Smooth muscle cell (in vitro differentiated cells): ENCODE measurements around the gene RBSN. TPM values are rescaled to one million over a fixed set of nuclear protein-coding genes. Genes with fewer than 3 reads are reported as not detected.

Source experiments
- DNase-seq: peaks from one replicate; lab custom pipeline; 2025; ENCODE audit not compliant: unreplicated experiment; lab: John Stamatoyannopoulos, UW
- H2AFZ ChIP-seq: fragments of 200-600 bp; sonication (generic); 2 replicates; pipeline ENCODE4 v1.6.0; 2016; ENCODE audit warnings: antibody characterized with exemption, low read depth, mild to moderate bottlenecking
- H3F3A ChIP-seq: fragments of 200-600 bp; sonication (generic); 2 replicates; pipeline ENCODE4 v1.6.0; 2017; ENCODE audit warnings: antibody characterized with exemption, low read depth
- H3K27ac ChIP-seq: fragments of 200-600 bp; sonication (generic); 2 replicates; pipeline ENCODE4 v1.5.1; 2016; ENCODE audit warnings: low read depth, mild to moderate bottlenecking
- H3K27me3 ChIP-seq: fragments of 200-600 bp; sonication (generic); 2 replicates; pipeline ENCODE4 v1.6.1; 2016; ENCODE audit warnings: low read depth, mild to moderate bottlenecking
- H3K36me3 ChIP-seq: fragments of 200-600 bp; sonication (generic); 2 replicates; pipeline ENCODE4 v1.5.1; 2016; ENCODE audit warnings: low read depth
- H3K4me1 ChIP-seq: fragments of 200-600 bp; sonication (generic); 2 replicates; pipeline ENCODE4 v1.5.1; 2016; ENCODE audit warnings: low read depth
- H3K4me2 ChIP-seq: fragments of 200-600 bp; sonication (generic); 2 replicates; pipeline ENCODE4 v1.6.0; 2016; ENCODE audit warnings: mild to moderate bottlenecking
- H3K4me3 ChIP-seq: fragments of 200-600 bp; sonication (generic); 2 replicates; pipeline ENCODE4 v1.5.1; 2016; ENCODE audit warnings: mild to moderate bottlenecking
- H3K79me2 ChIP-seq: fragments of 200-600 bp; sonication (generic); 2 replicates; pipeline ENCODE4 v1.6.0; 2016; ENCODE audit warnings: low read depth, mild to moderate bottlenecking
- H3K9ac ChIP-seq: fragments of 200-600 bp; sonication (generic); 2 replicates; pipeline ENCODE4 v1.6.0; 2016; ENCODE audit warnings: low read depth
- H3K9me3 ChIP-seq: fragments of 200-600 bp; sonication (generic); replicated peaks from 2 replicates; pipeline ENCODE4 v1.5.1; 2016; ENCODE audit warnings: low read depth
- H4K20me1 ChIP-seq: fragments of 200-600 bp; sonication (generic); 2 replicates; pipeline ENCODE4 v1.6.0; 2016; ENCODE audit warnings: low read depth
- WGBS: methylation state at CpG from one replicate; pipeline ENCODE4 v1.1.7; 2016; ENCODE audit warnings: low lambda C conversion rate; 5-methylcytosine and 5-hydroxymethylcytosine counted together
- polyA plus RNA-seq: library from polyadenylated mRNA; unstranded; fragments of >200 nt; fragmentation: Nextera tagmentation; extraction: Ambion mirVana; gene quantifications from 2 replicates; pipeline ENCODE4 v1.2.1, GENCODE V29; 2016
- total RNA-seq: library from RNA; depleted of rRNA; stranded (reverse); fragments of >200 nt; gene quantifications from 2 replicates; pipeline ENCODE4 v1.2.3, GENCODE V29; 2014
- TF ChIP-seq, protein P1 (sequence below): fragments of 200-600 bp; sonication (generic); IDR thresholded peaks from 2 replicates; pipeline ENCODE4 v1.5.1; 2017; ENCODE audit warnings: borderline replicate concordance, mild to moderate bottlenecking, antibody characterized with exemption; ENCODE audit not compliant: insufficient read depth, poor library complexity, severe bottlenecking

Gene RBSN
- total and polyA plus RNA-seq, 2 experiments from 2014 or later = 18.6 to 19.2 TPM

DNA sequence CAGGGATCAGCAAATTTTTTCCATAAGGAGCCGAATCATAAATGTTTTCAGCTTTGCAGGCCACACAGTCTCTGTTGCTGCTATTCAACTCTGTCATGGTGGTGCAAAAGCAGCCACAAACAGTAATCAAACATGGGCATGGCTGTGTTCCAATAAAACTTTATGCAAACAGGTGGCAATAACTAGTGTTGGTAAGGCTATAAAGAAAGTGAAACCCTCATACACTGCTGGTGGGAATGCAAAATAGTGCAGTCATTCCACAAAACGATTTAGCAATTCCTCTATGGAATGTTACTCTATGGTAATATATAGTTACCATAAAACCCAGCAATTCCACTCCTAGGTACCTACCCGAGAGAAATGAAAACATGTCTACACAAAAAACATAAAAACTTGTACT is 19.9 kb downstream of the RBSN start:
- H2AFZ ChIP-seq = no peak overlapping the region
- H3K9ac ChIP-seq = no peak overlapping the region
- H3K4me2 ChIP-seq = no peak overlapping the region
- no peaks in the 10 kb centered on the region for H3F3A ChIP-seq
- no peaks in the 10 kb centered on the region for H3K4me1 ChIP-seq
- H3K27ac ChIP-seq = no peak overlapping the region
- H3K36me3 ChIP-seq = peaks cover 22% of the 10 kb centered on the region
- no peak for DNase-seq
- 74% methylated on average over 3 of the region's 3 CpGs for WGBS
- H3K9me3 ChIP-seq = no peaks in the 10 kb centered on the region
- no peaks in the 10 kb centered on the region for H3K27me3 ChIP-seq
- no peaks in the 10 kb centered on the region for H4K20me1 ChIP-seq
- H3K79me2 ChIP-seq = no peaks in the 10 kb centered on the region
- H3K4me3 ChIP-seq = no peak overlapping the region
- TF ChIP-seq, protein P1, sequence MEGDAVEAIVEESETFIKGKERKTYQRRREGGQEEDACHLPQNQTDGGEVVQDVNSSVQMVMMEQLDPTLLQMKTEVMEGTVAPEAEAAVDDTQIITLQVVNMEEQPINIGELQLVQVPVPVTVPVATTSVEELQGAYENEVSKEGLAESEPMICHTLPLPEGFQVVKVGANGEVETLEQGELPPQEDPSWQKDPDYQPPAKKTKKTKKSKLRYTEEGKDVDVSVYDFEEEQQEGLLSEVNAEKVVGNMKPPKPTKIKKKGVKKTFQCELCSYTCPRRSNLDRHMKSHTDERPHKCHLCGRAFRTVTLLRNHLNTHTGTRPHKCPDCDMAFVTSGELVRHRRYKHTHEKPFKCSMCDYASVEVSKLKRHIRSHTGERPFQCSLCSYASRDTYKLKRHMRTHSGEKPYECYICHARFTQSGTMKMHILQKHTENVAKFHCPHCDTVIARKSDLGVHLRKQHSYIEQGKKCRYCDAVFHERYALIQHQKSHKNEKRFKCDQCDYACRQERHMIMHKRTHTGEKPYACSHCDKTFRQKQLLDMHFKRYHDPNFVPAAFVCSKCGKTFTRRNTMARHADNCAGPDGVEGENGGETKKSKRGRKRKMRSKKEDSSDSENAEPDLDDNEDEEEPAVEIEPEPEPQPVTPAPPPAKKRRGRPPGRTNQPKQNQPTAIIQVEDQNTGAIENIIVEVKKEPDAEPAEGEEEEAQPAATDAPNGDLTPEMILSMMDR = no peak

GRCh38 chr3:15074500-15074899 is 24.4 kb downstream of the RBSN start:
- Histone ChIP-seq H2AFZ (no peak overlapping the region), H3K36me3 (peaks cover 15% of the 10 kb centered on the region), H3K79me2 (no peaks in the 10 kb centered on the region), H4K20me1 (no peaks in the 10 kb centered on the region), H3F3A (no peaks in the 10 kb centered on the region), H3K27me3 (no peaks in the 10 kb centered on the region), H3K9me3 (no peaks in the 10 kb centered on the region), H3K4me1 (no peaks in the 10 kb centered on the region), H3K4me2 (no peak overlapping the region), H3K27ac (no peak overlapping the region), H3K9ac (no peak overlapping the region), H3K4me3 (no peak overlapping the region)
- TF ChIP-seq, protein P1 = no peak
- 97% methylated on average over 19 of the region's 19 CpGs for WGBS
- DNase-seq = no peak

GRCh38 chr3:15071699-15072098 is 27.2 kb downstream of the RBSN start:
- H3K4me3 ChIP-seq = no peak overlapping the region
- WGBS = 89% methylated on average over 2 of the region's 2 CpGs

GRCh38 chr3:15069441-15069840 is 29.5 kb downstream of the RBSN start:
- Histone ChIP-seq H3K27me3 (no peaks in the 10 kb centered on the region), H3K4me3 (no peak overlapping the region), H4K20me1 (no peaks in the 10 kb centered on the region), H3K9ac (no peak overlapping the region), H3K79me2 (peaks cover 5% of the 10 kb centered on the region), H2AFZ (no peak overlapping the region), H3K4me1 (no peaks in the 10 kb centered on the region), H3K27ac (no peak overlapping the region), H3K36me3 (no peaks in the 10 kb centered on the region), H3K4me2 (no peak overlapping the region), H3F3A (no peaks in the 10 kb centered on the region), H3K9me3 (no peaks in the 10 kb centered on the region)
- no peak for DNase-seq
- 21% methylated on average over 1 of the region's 1 CpG for WGBS
- TF ChIP-seq, protein P1 = no peak

More at GRCh38 chr3:15071699-15072098, 27.2 kb downstream of the RBSN start:
- DNase-seq = no peak
- Histone ChIP-seq H4K20me1 (no peaks in the 10 kb centered on the region), H2AFZ (no peak overlapping the region), H3K36me3 (peaks cover 6% of the 10 kb centered on the region), H3F3A (no peaks in the 10 kb centered on the region), H3K27ac (no peak overlapping the region), H3K9ac (no peak overlapping the region), H3K79me2 (no peaks in the 10 kb centered on the region), H3K4me2 (no peak overlapping the region), H3K4me1 (no peaks in the 10 kb centered on the region), H3K9me3 (no peaks in the 10 kb centered on the region), H3K27me3 (no peaks in the 10 kb centered on the region)
- TF ChIP-seq, protein P1 = no peak
